AG10803 (cell line): ENCODE data around the gene HNRNPK.

Source experiments
- DNase-seq: peaks from one replicate; pipeline ENCODE4 v3.0.0; 2010; ENCODE audit warnings: low read depth
- H3K4me3 ChIP-seq: 2 replicates; pipeline ENCODE4 v1.5.1; 2011; ENCODE audit warnings: mild to moderate bottlenecking, low read length, control low read depth
- TF ChIP-seq, protein P1 (sequence below): conservative IDR thresholded peaks from 2 replicates; pipeline ENCODE4 v1.5.1; 2011; ENCODE audit warnings: mild to moderate bottlenecking, low read length, control low read depth, inconsistent platforms

HNRNPK gene

DNA sequence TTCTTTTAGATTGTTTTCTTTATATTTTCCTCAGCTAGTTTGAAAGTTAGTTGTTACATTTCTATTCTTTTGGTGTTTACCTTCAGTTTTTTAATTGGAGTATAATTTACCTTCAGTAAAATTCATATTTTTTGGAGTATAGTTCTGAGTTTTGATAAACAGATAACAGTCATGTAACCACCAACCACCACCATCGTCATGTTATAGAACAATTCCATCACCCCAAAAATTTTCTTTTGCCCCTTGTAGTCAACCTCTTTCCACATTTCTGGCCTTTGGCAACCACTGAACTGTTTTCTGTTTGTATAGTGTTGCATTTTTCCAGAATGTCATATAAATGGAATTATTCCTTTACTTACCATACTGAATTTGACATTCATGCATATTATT lies 7.4 kb upstream of the HNRNPK start:
- TF ChIP-seq, protein P1, sequence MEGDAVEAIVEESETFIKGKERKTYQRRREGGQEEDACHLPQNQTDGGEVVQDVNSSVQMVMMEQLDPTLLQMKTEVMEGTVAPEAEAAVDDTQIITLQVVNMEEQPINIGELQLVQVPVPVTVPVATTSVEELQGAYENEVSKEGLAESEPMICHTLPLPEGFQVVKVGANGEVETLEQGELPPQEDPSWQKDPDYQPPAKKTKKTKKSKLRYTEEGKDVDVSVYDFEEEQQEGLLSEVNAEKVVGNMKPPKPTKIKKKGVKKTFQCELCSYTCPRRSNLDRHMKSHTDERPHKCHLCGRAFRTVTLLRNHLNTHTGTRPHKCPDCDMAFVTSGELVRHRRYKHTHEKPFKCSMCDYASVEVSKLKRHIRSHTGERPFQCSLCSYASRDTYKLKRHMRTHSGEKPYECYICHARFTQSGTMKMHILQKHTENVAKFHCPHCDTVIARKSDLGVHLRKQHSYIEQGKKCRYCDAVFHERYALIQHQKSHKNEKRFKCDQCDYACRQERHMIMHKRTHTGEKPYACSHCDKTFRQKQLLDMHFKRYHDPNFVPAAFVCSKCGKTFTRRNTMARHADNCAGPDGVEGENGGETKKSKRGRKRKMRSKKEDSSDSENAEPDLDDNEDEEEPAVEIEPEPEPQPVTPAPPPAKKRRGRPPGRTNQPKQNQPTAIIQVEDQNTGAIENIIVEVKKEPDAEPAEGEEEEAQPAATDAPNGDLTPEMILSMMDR = no peak
- no peak overlapping the region for H3K4me3 ChIP-seq
- DNase-seq = no peak

DNA sequence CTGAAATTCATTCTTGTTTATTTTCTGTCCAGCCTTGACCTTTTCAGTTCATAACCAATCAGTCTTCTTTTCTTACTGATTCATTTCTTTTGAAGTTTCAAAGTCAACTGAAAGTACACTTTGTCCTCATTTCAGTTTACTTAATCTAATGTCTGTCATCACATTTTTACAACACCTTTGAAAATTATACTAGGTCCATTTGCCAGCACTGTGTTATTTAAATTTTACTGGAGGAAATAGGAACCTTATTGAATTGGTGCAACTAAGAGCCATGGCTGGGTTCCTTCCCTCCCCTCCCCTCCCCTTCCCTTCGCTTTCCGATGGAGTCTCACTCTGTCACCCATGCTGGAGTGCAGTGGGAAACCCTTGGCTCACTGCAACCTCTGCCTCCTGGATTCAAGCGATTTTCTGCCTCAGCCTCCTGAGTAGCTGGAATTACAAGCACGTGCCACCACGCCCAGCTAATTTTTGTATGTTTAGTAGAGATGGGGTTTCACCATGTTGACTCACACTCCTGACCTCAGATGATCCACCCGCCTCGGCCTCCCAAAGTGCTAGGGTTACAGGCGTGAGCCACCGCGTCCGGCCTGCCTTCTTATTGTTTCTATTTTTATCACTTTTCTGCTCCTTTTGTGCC lies 6.9 kb upstream of the HNRNPK start:
- DNase-seq = no peak
- TF ChIP-seq, protein P1 = no peak
- no peak overlapping the region for H3K4me3 ChIP-seq

DNA sequence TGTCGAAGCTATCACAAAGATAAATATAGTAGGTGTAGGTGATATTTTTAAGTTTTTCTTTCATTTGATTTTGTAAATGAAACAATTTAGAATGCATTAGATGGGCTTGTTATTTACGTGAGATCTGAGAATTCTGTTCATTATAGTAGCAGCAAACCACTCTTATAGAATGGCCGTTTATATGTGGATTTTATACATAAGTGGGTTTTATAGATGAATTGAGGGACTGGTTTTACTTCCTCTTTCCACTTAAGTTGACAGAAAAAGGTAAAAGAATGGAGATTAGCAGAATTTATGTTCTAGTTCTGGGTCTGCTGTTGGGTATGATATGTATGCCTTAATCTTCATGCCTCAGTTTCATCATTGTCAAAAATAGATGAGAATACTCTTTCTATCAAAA lies 6.2 kb upstream of the HNRNPK start:
- TF ChIP-seq, protein P1 = no peak
- DNase-seq = no peak
- H3K4me3 ChIP-seq = no peak overlapping the region

DNA sequence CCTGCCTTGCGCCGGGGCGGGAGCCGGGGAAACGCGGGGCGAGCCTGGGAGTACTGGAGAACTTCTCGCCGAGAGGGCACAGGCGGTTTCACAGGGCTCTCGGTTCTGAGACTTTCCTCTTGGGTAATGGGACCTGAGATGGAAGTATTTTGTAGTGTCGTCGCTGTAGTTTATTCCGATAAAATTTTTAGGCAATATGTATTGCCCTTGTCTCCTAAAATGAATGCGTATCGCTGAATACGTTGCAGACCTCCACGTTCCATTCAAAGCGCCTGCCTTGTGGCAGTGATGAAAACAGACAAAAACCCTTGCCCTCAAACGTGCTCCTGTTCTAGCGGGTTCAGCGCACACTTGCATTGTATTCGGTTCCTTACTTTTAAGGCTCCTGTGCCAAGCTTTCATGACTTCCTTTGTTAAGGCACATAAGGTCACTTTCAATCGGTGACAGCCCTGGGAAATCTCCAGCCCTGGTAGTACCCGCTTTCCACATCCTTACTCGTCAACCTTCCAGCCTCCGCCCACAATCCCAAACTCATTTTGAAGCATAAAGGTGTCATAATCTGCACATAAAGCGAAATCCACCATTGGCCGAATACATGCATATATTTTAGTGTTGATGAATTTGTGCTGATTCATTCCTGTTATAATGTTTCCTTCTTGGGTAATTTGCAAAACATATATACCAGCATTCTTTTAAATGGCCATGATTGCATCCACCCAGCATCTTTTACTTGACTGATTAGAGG lies 1.3 kb upstream of the HNRNPK start:
- H3K4me3 ChIP-seq = peak overlapping the region; percentile 96
- TF ChIP-seq, protein P1 = no peak
- DNase-seq = peak; percentile 43

DNA sequence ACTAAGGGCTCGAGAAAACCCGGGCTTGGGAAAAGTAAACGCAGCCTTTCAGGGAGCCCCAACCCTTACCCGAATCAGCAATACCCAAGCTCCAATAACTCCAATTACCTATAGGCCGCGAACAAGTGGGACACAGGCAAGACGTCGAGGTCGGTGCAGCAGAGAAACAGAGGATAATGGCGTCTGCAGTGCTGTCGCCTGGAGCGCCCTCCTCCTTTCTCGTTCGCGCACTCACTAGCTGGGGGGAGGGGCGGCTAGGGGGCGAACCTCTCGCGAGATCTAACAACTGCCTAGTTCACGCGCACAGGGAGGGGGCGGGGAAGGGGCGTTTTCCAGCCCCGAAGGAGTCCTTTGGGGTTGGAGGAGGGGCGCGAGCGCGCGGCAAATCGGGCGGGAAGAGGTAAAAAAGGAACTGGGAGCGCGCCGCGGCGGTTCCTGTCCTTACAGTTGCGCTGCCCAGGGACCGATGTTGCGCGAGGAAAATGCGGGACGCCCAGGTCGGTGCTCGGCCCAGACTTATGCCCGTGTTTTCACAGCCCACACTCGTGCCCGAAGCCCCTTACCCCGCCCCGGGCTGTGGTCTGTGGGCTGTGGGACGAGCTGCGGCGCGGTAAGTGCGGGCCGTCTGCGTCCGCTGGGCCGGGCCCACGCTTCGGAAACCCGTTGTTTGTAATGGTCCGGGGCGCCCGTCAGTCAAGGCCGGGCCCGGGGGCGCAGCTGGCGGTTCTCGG lies 545 bp upstream of the HNRNPK start, which contains the start of gene RMI1:
Gene RMI1 (plus strand): TSS at position 411 of the 731 bp plus-strand sequence. CDS start 20,182 bp downstream, outside the sequence.
- H3K4me3 ChIP-seq = peak within 1 kb of the TSS; percentile 96
- TF ChIP-seq, protein P1 = peak; percentile 21
- DNase-seq = peak; percentile 97

DNA sequence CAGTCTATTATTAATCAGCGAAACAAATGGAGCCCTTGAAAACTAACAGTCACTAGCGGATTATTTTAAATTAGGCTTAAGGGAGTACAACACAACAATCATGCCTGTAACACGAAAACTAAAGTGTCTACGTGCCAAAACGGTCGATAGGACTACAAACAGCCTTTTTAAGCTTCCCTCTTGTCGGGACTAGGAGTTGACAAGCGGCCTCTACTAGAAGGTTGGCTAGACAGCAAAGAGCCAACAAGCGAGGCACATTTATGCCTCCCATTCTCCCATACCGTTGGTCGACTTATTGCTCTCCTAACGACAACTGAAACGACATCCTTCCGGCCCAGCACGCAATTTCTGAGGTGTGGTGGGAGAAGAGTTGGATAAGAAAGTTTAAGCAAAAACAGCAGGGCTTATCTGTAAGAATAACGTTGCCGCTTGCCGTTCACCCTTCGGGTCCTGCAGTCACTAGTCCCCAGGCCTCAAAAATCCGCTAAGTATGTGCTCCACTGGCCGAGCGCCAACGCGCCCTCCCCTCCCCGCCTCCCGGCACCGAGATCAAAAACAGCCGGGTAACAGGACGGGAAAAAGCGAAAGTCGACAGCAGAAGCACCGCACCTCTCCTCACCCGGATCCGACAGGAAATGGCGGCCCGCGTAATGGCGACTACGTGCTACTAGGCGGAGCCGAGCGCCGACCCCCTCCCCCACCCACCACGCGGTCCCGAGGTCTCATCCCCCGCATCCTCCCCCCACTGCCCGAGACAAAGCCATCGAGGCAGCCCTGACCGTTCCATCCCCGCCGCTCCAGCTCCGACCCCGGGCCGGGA lies 813 bp downstream of the HNRNPK start:
- H3K4me3 ChIP-seq = peak overlapping the region; percentile 96
- TF ChIP-seq, protein P1 = no peak
- DNase-seq = peak; percentile 89
